ENCODE data around the gene CX3CL1.
A peak's percentile ranks its signal among the peaks of the same experiment; 100 is the strongest.

Gene CX3CL1

GRCh38 chr16:57380671-57381462, 8.6 kb downstream of the CX3CL1 start:
- DNase-seq (ENCODE audit: low read depth) = no peak
- H3K4me3 ChIP-seq (ENCODE audit: low read depth, low read length) = no peak overlapping the region

GRCh38 chr16:57381791-57382534, 9.7 kb downstream of the CX3CL1 start:
- H3K4me3 ChIP-seq (ENCODE audit: low read depth, low read length) = no peak overlapping the region
- no peak for DNase-seq (ENCODE audit: low read depth)

- no peak overlapping the region for H3K4me3 ChIP-seq (ENCODE audit: low read depth, low read length)
- no peak for DNase-seq (ENCODE audit: low read depth)
These were observed 10.4 kb downstream of the CX3CL1 start for GRCh38 chr16:57382535-57383275.

- no peak overlapping the region for H3K4me3 ChIP-seq (ENCODE audit: low read depth, low read length)
- DNase-seq (ENCODE audit: low read depth) = no peak
These were observed 11.3 kb downstream of the CX3CL1 start for GRCh38 chr16:57383276-57384247.

GRCh38 chr16:57384248-57385070, 12.2 kb downstream of the CX3CL1 start:
- no peak for DNase-seq (ENCODE audit: low read depth)
- no peak overlapping the region for H3K4me3 ChIP-seq (ENCODE audit: low read depth, low read length)

GRCh38 chr16:57385083-57385482, 12.8 kb downstream of the CX3CL1 start:
- DNase-seq (ENCODE audit: low read depth) = no peak
- no peak overlapping the region for H3K4me3 ChIP-seq (ENCODE audit: low read depth, low read length)

- peak; percentile 66 for DNase-seq (ENCODE audit: low read depth)
- H3K4me3 ChIP-seq (ENCODE audit: low read depth, low read length) = no peak overlapping the region
These were observed 14.2 kb downstream of the CX3CL1 start for GRCh38 chr16:57386381-57386951.

- DNase-seq (ENCODE audit: low read depth) = no peak
- no peak overlapping the region for H3K4me3 ChIP-seq (ENCODE audit: low read depth, low read length)
These were observed 15.5 kb downstream of the CX3CL1 start for GRCh38 chr16:57387598-57388354.

GRCh38 chr16:57388359-57389086, 16.2 kb downstream of the CX3CL1 start:
- no peak overlapping the region for H3K4me3 ChIP-seq (ENCODE audit: low read depth, low read length)
- no peak for DNase-seq (ENCODE audit: low read depth)

- no peak overlapping the region for H3K4me3 ChIP-seq (ENCODE audit: low read depth, low read length)
- no peak for DNase-seq (ENCODE audit: low read depth)
These were observed 16.8 kb downstream of the CX3CL1 start for GRCh38 chr16:57389087-57389468.

- DNase-seq (ENCODE audit: low read depth) = no peak
- H3K4me3 ChIP-seq (ENCODE audit: low read depth, low read length) = no peak overlapping the region
These were observed 18.5 kb downstream of the CX3CL1 start for GRCh38 chr16:57390636-57391295.

- no peak for DNase-seq (ENCODE audit: low read depth)
- H3K4me3 ChIP-seq (ENCODE audit: low read depth, low read length) = no peak overlapping the region
These were observed 19.0 kb downstream of the CX3CL1 start for GRCh38 chr16:57391300-57391699.

- H3K4me3 ChIP-seq (ENCODE audit: low read depth, low read length) = no peak overlapping the region
- DNase-seq (ENCODE audit: low read depth) = no peak
These were observed 19.4 kb downstream of the CX3CL1 start for GRCh38 chr16:57391708-57392107.

- DNase-seq (ENCODE audit: low read depth) = no peak
- no peak overlapping the region for H3K4me3 ChIP-seq (ENCODE audit: low read depth, low read length)
These were observed 20.4 kb downstream of the CX3CL1 start for GRCh38 chr16:57392694-57393093.

- no peak for DNase-seq (ENCODE audit: low read depth)
These were observed 22.2 kb downstream of the CX3CL1 start for GRCh38 chr16:57394444-57394843.

GRCh38 chr16:57395026-57395425, 22.7 kb downstream of the CX3CL1 start:
- no peak for DNase-seq (ENCODE audit: low read depth)
- H3K4me3 ChIP-seq (ENCODE audit: low read depth, low read length) = no peak overlapping the region

More at GRCh38 chr16:57394444-57394843, 22.2 kb downstream of the CX3CL1 start:
- H3K4me3 ChIP-seq (ENCODE audit: low read depth, low read length) = no peak overlapping the region
